Mucosa of gallbladder (tissue), 1 donor: Measurements from ENCODE around the gene IGFN1. TPM values are rescaled to one million over a fixed set of nuclear protein-coding genes. Genes with fewer than 3 reads are reported as not detected.
"Not testable (repeated sequence)": the region's sequence is repeated elsewhere in the genome, so short reads cannot be mapped to it uniquely, and the experiment has no call there.

Source experiments
- DNase-seq: peaks from one replicate; pipeline ENCODE4 v3.0.0-alpha.2; 2020; ENCODE audit warnings: low spot score
- total RNA-seq: library from RNA; stranded (reverse); gene quantifications from one replicate; pipeline ENCODE4 v1.2.1, GENCODE V29; 2021
- donor health status: DM: no; HTN: no; CAD: no.

Gene IGFN1
- total RNA-seq, 1 donor from 2014 or later, result 0.40 TPM

DNA sequence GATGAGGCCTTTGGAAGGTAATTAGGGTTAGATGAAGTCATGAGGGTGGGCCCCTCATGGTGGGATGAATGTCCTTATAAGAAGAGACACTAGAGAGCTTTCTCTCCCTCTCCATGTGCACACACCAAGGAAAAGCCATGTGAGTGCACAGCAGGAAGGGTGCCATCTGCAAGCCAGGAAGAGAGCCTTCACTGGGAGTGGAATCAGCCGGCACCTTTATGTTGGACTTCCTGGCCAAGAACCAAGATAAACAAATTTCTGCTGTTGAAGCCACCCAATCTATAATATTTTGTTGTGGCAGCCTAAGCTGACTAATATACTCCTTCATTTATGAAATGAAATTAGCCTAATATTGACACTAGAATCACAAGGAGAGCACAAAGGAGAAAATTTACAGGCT is 54.5 kb downstream of the IGFN1 start:
- DNase-seq, result peak; percentile 50

DNA sequence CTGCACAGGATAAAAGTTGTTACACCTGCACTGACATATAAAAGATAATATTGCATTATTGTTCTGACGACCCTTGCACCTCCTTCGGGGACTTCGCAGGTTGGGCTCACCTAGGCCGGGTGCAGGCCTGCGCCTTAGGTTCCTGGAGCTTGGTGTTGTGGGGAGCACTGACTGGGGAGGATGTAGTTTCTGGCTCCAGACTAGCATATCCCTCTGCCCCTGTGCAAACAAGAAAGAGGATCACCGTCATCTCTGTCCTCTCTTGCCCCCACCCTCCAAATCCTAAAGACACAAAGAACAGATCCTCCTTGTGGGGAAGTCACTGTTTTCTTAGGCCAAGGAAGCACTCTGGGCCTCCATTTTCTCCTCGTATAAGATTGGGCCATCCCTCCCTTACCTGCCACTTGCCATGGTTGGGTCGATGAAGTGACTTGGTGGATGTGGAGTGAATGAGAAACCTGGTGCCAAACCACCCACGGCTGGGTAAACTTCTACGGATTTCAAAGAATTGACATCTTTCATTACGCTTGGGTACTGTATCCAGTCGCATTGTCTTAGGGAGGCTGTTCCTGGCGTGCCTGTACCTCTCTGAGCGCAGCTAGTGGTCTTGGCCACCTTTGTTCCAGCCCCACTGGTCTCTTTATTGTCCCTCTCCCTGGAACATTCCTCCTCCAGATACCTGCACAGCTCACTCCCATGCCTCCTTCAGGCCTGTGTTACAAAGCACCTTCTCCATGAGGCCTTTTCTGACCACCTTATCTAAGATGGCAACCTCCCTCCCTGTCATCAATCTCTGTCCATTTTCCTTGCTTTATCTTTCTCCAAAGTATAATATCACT is 58.3 kb downstream of the IGFN1 start:
- DNase-seq, result no peak

DNA sequence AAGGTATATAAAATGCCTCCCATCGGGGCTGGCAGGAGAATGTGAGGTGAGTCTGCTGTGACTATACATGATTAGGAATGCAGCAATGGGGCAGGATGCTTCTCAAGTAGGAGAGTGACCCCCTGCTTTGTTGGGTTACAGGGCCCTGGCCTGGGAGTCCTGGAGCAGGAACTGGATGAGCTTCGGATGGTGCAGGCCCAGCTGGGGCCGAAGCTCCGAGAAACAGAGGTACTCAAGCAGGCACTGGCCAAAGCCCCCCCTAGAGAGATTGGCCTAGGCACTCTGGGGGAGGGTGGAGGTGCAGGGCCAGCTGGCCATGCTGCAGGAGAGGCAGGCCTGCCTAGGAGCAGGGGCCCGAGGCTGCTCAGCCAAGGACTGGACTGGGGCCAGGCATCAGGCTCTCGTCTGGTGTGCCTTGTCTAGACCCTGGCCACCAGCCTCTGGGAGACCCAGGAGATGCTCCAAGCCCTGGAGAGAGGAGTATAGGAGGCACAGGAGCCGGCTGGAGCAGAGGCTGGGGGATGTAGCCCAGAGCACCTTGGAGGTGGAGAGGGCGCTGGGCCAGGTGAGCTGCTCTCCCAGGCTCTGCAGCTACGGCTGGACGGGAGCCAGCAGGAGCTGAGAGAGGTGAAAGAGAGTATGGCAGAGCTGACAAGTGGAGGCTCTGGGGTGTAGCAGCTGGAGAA is 59.8 kb downstream of the IGFN1 start:
- peak; percentile 9 for DNase-seq

DNA sequence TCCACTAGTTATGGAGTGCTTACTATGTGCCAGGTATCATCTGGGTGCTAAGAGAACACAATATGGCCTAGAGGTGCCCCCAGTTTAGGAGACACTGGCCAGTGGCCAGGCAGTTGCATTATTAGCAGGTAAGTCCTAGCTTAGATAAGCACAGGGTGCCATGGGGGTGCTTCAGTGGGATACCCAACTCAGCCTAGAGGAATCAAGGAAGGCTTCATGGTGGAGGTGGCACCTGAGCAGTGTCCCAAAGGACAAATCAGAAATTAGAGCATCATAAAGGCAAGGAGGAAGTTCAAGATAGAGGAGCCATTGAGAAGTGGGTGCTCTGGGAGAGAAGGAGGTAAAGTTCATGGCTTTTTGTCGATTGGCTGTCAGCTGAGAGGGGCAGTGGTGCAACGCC is 60.8 kb downstream of the IGFN1 start:
- DNase-seq, result no peak

DNA sequence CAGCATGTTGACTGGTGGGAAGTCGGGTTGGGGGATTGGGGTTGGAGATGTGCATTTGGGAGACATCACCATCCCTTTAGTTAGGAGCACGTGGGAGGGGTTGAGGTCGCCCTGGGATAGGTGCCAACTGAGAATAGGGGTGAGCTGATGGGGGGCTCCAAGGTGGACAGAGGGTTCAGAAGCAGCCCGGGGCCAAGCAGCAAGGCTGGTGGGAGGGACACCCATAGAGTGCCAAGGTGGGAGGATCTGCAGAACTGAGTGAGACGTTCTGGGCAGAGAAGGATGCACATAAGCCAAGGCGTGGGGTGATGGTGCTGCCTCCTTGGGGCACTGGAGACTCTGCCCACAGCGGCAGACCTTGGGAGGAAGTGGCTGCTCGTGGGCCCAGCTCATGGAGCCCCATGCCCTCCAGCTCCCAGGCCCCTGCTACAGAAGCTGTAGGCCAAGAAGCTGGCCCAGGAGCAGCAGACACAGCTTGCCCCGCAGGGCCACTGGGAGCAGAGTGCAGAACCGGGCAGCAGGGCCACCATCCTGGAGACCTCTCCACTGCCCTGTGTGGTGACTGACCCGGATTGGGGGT is 61.3 kb downstream of the IGFN1 start:
- no peak for DNase-seq

DNA sequence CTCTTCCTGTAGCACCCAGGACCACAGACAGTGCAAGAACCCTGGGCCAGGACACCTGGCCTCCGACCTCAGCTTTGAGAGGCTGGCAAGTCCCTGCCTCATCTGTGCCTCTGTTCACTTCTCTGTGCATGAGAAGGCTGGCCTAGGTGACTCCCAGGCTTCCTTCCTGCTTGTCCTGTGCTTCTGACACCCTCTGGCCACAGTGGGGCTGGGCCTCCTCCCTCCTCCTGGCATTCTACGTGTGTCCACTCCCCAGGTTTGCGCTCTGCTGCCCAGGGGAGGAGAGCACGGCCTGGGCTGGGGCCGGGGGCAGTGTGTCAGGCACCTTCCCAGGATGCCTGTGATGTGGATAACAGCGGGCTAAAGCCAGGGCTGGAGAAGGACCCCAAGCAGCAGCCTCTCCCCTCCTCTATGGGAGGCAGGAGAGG is 62.3 kb downstream of the IGFN1 start:
- DNase-seq, result no peak

DNA sequence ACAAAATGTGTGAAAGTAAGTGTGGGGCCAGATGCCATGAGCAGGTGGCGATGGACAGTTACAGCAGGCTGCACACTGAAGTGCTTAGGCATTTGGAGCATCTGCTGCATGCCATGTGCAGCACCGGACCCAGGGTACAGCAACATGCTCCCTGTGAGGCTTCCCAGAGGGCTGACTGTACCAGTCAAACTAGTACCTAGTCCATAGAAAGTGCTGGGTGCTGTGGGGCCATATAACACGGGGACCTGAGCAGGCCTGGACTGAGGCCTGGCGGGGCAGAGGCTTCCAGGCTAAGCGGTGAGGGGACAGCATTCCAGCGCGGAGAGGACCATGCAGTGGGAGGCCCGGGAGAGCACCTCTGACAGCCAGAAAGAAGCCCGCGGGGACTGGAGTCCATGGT is 62.8 kb downstream of the IGFN1 start:
- peak; percentile 9 for DNase-seq

DNA sequence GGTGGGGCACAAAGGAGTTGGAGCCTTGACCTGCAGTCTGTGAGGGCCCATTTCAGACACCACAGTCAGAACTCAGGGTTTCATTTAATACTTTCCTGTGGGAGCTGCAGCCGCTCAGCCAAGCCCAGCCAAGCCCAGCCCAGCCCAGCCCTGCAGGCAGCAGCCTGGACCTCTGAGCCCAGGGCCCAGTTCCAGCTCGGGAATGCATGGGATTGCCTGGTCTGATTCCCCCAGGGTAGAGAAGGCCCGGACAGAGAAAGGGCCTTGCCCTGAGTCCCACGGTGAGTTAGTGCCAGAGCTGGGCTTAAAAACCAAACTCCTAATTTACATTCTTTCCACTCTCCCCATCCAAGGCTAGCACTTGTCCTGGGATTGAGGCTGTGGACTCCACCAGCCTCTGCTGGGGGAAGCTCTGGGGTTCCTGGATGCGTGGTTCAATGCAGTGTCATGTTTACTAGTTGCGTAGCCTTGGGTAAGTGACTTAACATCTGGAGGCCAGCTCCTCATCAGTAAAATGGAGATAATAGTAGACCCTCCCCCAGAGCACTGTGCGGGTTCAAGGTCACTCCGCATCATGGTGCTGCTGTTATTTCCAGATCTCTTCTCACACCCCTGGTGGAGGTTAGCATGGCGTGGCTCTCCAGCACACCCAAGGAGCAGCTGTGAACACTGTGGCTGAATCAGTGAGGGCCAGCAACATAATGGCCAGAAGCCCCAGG is 63.4 kb downstream of the IGFN1 start:
- DNase-seq, result peak; percentile 8

DNA sequence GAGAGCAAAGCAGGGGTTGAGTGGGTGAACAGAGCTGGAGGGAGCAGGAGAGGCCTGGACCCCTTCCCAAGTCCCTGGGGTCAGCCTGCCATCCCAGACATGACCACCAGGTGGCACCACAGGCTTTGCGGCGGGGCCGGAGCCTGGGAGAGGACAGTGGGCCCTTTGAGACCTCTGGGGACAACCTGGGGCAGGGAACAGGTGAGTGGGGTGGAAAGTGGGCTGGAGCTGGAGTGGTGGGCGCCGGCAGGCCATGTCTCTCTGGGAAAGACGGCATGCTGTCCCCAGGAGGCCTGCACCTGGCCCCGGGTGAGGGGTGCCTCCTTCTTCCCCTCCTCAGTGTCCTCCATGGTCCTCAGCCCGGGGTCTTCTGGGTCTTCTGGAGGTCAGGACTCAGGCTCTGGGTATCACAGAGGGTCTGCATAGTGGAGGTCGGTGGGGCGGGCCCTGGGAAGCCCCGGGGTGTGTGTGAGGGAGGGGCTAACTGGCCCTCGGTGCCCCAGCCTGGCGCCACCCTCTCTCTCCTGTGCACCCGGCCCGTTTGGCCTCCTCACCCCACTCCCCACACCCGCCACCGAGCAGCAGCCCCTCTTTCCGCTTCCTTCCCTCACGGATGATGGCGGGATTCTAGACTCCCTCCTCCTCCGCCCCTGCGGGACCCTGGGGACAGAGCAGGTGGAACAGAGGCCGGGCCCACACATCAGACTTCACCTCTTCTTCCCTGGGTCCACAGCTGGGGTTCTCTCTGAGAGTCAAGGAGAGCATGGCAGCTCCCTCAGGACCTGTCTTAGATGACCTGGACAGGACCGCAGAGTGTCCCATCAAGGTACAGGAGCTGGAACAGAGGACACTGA is 64.2 kb downstream of the IGFN1 start:
- peak; percentile 38 for DNase-seq

DNA sequence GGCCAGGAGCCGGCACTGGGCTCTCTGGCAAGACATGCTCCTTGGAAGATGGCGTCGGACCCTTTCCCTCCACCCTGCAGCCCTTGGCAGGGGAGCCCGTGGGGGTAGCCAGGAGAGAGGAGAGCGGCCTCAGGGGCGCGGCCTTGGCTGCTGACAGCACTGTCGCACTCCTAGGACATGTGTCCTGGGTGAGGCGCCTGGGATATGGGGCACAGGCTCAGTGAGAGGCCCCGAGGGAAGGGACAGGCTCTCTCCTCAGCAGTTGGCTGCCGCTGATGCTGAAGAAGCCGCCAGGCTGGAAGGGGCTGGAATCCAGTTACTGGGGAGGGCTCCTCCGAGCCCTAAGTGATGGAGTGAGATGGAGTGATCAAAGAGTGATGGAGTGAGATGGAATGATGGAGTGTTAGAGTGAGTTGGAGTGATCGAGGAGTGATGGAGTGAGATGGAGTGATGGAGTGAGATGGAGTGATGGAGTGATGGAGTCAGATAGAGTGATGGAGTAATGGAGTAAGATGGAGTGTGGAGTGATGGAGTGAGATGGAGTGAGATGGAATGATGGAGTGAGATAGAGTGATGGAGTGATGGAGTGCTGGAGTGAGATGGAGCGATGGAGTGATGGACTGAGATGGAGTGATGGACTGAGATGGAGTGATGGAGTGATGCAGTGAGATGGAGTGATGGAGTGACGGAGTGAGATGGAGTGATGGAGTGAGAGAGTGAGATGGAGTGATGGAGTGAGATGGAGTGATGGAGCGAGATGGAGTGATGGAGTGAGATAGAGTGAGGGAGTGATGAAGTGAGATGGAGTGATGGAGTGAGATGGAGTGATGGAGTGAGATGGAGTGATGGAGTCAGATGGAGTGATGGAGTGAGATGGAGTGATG is 65.1 kb downstream of the IGFN1 start:
- peak; percentile 9 for DNase-seq

DNA sequence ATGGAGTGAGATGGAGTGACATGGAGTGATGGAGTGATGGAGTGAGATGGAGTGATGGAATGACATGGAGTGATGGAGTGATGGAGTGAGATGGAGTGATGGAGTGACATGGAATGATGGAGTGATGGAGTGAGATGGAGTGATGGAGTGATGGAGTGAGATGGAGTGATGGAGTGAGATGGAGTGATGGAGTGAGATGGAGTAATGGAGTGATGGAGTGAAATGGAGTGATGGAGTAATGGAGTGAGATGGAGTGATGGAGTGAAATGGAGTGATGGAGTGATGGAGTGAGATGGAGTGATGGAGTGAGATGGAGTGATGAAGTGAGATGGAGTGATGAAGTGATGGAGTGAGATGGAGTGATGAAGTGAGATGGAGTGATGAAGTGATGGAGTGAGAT is 67.5 kb downstream of the IGFN1 start:
- DNase-seq, result not testable (repeated sequence)

DNA sequence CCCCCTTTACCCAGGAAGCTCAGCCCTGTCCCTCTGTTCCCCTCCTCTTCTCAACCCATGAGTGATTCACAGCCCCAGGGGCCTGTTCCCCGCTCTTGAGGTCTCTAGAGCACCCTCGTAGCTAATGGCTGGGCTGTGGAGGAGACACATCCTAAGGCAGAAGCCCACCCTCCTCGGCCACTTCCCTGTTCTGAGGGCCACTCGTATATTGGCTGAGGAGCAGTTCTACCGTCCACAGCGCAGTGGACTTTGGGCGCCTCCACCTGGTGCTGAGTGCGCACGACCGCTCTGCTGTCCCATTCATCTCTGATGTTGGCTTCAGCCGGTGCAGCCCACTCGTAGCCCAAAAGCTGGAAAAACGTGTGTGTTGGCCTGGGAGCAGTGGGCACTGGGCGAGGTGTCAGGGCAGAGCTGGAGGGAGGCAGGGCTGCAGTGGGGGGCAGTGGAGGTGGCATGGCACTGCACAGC is 68.2 kb downstream of the IGFN1 start:
- no peak for DNase-seq

DNA sequence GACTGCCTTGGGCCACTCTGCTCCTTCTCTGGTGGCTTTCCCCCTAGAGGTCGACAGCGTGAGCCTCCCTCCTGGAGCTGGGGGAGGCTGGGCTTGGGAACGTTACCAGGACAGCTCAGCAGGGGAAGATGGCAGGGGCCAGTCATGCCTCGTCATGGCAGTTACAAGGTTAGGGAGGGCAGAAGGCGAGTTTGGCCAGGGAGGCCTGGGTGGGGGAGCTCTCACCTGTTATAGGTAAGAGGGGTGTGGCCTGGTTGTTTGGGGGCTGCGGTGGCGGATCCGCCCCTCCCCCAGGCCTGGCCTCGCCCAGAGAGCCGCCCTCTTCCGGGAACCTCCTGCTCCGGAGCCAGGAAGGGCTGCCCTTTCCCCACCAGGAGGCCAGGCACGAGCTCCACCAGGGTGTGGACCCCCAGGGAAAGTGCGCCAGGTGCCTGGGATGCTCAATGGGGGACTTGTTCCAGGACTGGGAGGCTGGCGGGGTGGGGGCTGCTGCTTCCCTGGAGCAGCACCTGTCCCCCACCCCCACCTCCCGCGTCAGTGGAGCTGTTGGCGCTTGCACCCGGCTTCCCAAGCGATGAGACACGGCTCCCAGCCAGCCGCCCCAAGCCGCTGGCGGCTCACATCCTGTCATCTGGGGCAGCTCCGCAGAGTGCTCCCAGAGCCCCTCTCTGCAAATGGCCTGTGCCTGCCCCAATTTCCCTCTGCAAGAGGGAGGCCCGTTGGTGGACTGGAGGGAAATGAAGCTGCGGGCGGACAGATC is 69.0 kb downstream of the IGFN1 start:
- DNase-seq, result no peak

DNA sequence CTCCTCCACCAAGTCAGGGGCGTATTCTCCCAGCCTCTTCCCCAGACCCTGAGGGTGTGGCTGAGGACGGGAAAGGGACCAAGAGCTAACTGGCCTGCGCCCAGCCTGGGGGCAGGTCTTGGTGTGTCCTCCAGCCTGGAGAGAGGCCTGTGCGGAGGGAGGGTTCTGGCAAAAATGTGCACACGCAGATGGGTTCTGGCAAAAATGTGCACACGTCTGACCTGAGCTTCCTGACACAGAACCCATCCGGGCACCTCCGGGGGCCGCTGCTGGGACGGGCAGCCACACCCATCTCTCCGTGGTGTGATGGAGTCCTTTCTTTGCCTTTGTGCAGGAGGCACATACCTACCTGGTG is 69.6 kb downstream of the IGFN1 start:
- DNase-seq, result no peak

DNA sequence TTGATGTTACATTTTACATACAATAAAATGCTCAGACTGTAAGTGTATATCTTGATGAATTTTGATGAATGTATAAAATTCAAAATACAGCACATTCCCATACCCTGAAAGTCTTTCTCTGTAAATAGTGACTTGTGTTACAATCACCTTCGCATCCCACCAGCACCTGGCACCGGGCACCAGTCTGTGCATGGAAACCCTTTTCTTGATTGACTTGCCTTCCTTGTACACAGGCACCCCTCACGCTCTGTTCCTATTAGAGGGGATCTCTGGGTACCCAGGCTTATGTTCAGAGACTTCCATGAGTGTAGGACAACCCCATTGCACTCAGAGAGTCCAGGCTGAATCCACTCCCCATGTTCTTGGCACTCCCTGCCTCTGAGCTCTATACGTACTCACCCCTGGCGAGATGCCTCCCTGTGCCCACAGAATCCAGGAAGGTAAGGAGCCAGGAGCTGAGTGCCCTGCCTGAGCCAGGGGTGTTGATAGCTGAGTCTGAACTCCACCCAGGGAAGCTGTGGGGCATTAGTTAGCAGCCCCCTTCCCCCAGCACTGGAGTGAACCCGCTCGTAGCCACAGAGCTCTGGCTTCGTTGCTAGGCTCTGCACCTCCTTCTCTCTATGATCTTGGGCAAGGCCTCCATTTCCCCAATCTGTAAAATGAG is 70.2 kb downstream of the IGFN1 start:
- no peak for DNase-seq

DNA sequence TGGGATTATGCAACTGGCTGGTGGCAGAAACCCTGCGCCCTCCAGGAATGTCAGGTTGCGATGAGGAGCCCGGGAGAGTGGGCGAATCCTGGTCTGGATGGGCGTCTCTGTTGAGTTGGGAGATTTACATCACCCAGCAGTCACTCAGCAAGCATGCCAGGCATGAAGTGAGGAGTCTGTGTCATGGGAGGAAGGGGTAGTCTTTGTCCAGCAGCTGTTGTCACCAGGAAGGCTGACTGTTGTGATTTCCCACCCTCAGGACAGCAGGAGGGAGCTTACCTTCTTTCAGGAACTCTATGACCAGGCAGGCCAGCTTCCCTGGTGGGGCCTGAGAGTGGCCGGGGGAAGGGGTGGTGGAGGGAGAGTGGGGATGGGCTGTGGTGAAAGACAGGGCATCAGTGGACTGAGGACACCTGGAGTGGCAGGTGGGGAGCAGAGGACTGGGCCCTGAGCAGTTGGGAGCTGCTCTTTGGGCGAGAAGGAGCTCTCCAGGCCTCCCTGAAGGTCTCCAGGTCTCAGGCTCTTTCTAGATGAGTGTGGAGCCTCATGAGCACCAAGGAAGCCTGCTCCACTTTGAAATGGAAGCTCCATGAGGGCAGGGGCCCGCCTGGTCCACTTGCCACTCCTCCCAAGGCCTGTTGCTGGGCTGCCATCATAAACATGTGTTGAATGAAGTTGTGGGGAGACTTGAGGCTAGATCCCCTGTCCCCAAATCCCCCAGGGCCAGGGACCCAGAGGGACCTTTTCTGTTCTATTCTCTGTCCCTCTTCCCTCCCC is 71.3 kb downstream of the IGFN1 start:
- DNase-seq, result no peak

DNA sequence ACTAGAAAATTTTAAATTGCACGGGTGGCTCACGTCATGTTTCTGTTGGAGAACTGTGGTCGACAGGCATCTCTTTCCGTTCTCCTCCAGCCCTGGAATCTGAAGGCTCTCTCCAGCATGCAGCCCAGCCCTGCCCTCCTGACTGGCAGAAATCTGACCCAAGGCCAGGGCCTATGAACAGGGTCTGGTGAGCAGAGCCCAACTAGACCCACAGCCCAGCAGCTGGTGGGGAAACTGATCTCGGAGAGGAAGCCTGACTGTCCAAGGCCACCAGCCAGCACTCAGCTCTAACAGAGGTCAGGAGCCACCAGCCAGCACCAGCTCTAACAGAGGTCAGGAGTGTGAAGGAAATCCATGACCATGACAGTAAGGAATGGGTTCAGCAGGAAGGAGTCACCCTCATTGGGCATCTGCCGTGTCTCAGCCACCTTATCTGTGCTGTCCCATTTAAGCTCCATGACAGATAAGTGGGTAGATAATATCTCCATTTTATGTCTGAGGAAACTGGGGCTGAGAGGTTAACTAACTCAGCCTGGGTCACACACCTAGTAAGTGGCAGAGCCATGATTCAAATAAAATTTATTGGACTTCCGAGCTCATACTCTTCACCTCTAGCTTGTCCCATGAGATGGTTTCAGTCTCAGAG is 72.5 kb downstream of the IGFN1 start:
- no peak for DNase-seq

DNA sequence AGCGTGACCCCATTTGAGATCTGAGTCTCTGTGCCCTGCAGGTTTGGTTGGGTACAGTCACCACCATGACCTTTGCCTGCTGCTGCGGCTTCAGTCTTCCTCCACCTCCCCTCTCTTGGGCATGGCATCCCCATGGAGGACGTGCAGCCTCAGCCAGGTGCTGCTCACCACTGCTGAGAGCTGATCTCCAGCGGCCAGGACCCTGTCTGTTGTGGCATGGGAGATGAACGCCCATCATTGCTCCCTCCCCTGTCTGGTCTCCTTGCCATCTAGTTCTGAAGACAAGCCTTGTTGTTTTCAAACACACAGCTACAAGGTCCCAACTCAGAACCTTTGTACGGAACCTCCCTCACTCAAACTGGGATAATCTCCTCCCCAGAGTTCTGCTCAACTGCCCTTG is 73.4 kb downstream of the IGFN1 start:
- no peak for DNase-seq
